ENCODE measurements around the gene SLC41A2.

DNA sequence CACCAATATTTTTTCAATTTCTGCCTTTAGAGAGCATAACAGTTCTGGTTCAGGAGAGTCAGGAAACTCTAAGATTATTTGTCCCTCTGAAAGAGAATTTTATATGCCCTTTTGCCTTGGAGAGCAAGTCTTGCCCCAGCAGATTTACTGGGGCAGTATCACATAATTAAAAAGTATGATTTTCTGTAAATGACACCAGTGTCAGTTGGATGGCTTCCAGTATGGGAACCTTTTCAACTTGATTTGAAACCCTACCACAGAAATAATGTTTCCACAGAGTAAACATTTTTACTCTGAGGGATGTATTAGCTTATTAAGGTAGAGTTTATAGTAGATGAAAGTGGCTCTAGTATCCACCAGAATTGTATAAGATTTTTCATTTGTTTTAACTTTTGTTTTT lies 43.4 kb upstream of the SLC41A2 start:
- TF ChIP-seq POLR2A (IDR thresholded peaks at IDR 0.05; ENCODE audit: low read depth, low read length) = no peak
- no peak for TF ChIP-seq POLR2AphosphoS5 (IDR thresholded peaks at IDR 0.05; ENCODE audit: low read depth, low read length)
- no peak for TF ChIP-seq TAF1 (IDR thresholded peaks at IDR 0.05; ENCODE audit: borderline replicate concordance, low read depth, low read length)

Data from GM12892 (cell line).